Stimulated activated CD4-positive, alpha-beta T cell treated with anti-CD3 and anti-CD28 coated beads, TNF-alpha, amount 100 ng/mL, for 24 hours (primary cell): Measurements from ENCODE around the gene EDEM2.
"Not testable (repeated sequence)": the region's sequence is repeated elsewhere in the genome, so short reads cannot be mapped to it uniquely, and the experiment has no call there.

ENCODE experiments used
- DNase-seq, 3 experiments: peaks; one replicate each; pipeline ENCODE4 v3.0.0-alpha.2; 2020; ENCODE audit warnings: low read depth in 3 of 3

Gene EDEM2

GRCh38 chr20:35129647-35130069, 17.5 kb downstream of the EDEM2 start:
- no peak for DNase-seq

- DNase-seq = no peak
Measured at GRCh38 chr20:35125753-35126152, 21.4 kb downstream of the EDEM2 start.

GRCh38 chr20:35122756-35123405, 24.3 kb downstream of the EDEM2 start:
- no peak for DNase-seq

- DNase-seq = no peak
Measured at GRCh38 chr20:35121186-35121585, 25.9 kb downstream of the EDEM2 start.

- DNase-seq = no peak
Measured at GRCh38 chr20:35120012-35120701, 27.0 kb downstream of the EDEM2 start.

GRCh38 chr20:35117629-35118028, 29.5 kb downstream of the EDEM2 start:
- DNase-seq = no peak

GRCh38 chr20:35117196-35117595, 29.9 kb downstream of the EDEM2 start:
- no peak for DNase-seq

DNA sequence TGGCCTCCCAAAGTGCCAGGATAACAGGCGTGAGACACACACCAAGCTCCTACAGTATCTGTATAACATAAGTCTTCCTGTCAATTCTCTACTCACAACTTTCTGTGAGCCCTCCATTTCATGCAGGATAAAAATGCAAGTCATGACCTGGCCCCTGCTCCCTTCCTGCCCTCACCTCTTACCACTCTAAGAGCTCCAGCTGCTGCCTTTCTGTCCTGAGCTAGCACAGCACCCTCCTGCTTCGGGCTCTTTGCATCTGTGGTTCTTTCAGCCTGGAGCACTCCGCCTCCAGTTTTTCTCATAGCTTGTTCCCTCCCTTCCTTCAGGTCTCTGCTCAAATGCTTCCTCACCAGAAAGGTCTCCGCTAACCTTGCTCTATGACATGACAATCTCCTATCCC, 30.9 kb downstream of the EDEM2 start:
- no peak for DNase-seq

DNA sequence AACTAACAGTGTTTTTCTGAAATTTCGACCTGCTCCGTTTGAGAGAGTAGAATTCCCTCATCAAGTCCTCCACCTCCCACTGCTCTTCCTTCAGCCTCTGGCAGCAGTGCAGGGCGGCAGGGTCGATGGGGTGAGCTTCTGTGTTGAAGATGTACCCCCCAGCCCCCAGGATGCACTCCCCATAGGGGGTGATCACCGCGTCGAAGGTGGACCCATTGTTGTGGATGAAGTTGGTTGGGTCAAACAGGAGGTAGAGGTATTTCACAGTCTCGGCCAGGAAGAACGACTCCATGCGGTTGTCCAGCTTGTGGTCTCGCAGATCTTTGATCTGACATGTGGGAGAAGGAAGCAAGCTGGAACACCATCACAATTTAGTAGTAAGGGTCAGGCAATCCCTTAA, 31.5 kb downstream of the EDEM2 start:
- no peak for DNase-seq

- DNase-seq = not testable (repeated sequence)
Measured at GRCh38 chr20:35112276-35112675, 34.9 kb downstream of the EDEM2 start.

DNA sequence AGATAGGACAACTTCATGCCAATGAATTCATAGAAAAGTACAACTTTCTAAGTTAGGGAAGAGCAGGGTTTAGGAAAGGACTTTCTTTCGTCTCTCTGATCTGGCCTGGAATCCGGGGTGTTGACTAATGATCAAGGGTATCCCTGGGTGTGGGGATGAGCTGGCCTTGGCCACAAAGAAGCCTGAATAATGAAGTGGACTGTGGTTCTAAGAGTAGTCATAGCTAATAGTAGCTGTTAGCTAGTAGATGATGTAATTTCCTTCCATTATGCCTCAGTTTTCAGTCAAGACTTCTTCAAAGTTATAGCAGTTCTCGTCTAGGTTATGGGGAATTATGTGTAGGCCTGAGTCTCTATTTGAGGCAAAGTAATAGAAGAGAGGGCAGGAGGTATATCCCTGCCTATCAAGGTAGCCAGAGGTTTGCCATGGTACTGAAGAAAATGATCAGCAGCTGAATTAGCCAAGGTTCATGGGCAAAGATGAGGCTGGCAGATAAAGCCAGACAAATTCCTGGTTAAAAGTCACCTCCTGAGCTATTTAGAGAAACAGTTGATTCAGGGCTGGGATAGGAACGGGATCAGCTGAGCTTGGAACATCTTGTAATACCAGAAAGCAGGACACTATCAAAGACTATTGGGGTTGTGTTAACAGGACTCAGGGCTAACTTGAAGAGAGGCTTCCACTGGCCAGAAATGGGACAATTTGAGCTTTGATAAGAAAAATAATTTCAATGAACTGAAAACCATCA, 35.8 kb downstream of the EDEM2 start:
- no peak for DNase-seq

DNA sequence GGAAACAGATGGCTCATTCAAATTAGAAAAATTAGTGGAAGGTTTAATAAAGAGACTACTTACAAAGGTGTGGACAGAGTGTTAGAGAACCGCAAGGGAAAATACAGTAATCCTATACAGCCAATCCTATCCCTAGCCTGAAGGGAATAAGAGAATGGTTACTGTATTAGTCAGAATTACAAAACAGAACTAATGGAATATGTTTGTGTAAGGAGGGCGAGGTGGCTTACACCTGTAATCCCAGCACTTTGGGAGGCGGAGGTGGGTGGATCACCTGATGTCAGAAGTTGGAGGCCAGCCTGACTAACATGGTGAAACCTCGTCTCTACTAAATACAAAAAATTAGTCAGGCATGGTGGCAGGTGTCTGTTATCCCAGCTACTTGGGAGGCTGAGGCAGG, 38.2 kb downstream of the EDEM2 start:
- no peak for DNase-seq

DNA sequence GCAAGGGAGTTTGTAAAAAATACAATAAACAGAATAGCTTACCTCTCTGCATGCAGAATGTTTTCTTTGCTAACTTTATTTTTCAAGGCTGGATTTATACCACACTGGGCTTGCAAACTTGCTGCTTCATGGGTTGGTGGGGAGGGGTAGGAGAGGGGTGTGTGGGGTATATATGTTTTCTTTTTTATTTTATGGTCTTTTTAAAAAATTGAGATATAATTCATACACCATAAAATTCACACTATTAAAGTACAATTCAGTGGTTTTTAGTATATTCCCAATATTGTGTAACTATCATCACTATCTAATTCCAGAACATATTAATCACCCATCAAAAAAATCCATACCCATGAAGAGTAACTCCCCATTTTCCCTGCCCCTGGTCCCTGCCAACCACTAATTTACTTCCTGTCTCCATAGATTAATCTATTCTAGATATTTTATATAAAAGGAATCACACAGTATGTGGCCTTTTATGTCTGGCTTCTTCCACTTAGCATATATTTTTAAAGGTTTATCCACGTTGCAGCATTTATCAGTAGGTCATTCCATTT, 40.2 kb downstream of the EDEM2 start:
- no peak for DNase-seq

DNA sequence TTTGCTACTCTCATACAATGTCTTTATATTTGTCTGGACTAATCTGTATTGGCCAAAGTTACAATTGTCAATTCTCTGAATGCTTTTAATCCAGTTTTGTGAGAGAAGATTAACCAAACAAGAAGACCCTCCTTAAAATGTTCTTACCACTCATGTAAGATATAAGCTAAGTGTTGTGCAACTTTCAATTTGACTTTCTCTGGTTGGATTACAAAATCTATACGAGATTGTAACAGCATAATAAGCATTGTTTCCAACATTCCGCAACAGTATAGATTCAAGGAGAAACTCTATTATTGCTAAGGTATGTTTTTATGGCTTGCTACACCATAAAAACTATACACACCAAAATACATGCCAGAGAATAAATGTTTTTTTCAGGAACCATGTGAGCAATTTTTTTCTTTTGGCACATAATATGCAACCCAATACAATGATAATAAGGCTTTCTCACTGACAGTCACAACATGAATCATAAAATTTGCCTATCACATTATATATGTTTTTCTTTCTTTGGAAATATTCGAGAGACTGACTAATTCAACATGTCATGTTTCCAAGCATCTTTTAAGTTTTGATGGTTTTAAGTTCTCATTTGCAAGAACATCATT, 42.3 kb downstream of the EDEM2 start:
- no peak for DNase-seq

- no peak for DNase-seq
Measured at GRCh38 chr20:35101620-35102019, 45.5 kb downstream of the EDEM2 start.

GRCh38 chr20:35093267-35093884, 53.8 kb downstream of the EDEM2 start:
- DNase-seq = peak in 2 of 3 experiments; percentile 27 to 32

- peak; percentile 80 to 85 (median 80) for DNase-seq
Measured at GRCh38 chr20:35092524-35093266, 54.4 kb downstream of the EDEM2 start, which contains the start of gene TRPC4AP. TSS of gene TRPC4AP (minus strand) at chr20:35092807. CDS start at chr20:35092781, 26 bp downstream.

DNA sequence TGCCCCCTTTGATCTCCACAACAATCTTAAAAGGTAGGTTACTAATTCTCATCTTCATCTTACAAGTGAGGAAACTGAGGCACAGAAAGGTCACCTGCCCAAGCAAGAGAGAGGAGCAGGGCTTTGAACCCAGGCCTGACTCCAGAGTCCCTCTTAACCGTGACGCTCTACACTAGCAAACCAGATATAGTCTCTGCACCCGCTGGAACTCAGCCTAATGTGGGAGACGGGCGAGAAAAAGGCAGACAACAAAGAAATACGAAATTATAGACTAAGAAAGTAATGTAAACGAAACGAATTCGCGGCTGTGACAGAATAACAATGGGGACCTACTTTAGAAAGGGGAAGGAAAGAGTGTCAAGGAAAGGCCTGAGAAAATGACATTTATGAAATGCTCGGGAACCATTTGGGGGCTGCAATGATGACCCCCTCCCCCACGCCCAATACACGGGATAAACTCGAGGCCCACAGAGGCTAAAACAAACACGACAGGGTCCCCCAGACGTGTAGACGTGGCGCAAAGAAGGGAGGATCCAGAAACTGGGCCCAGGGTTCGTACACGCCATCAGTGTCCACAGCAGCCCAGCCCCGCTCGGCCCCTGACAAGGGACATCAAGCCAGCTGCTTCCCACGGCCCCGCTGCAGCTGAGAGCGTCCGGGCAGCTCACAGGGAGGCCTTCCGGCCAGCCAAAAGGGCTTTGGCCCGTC, 55.2 kb downstream of the EDEM2 start:
- DNase-seq = no peak

GRCh38 chr20:35088231-35089145, 58.6 kb downstream of the EDEM2 start:
- DNase-seq = no peak
